Fibroblast of pulmonary artery (primary cell): ENCODE data around the gene BEND7.
A peak's percentile ranks its signal among the peaks of the same experiment; 100 is the strongest.
"Not testable (repeated sequence)": the region's sequence is repeated elsewhere in the genome, so short reads cannot be mapped to it uniquely, and the experiment has no call there.

Experiments
- DNase-seq: peaks from one replicate; pipeline ENCODE4 v3.0.0-alpha.2; 2010; ENCODE audit warnings: low read depth
- H3K4me3 ChIP-seq: replicated peaks from 2 replicates; pipeline ENCODE4 v1.5.1; 2011; ENCODE audit warnings: low read depth, mild to moderate bottlenecking, control low read depth, low read length, moderate library complexity
- CTCF ChIP-seq: IDR thresholded peaks from 2 replicates; pipeline ENCODE4 v1.5.1; 2011; ENCODE audit warnings: mild to moderate bottlenecking, control low read depth, low read length, inconsistent platforms; ENCODE audit errors: missing control alignments

The BEND7 gene

GRCh38 chr10:13448216-13448615 is 80.6 kb downstream of the BEND7 start:
- H3K4me3 ChIP-seq, result no peak overlapping the region
- DNase-seq, result peak; percentile 52
- TF ChIP-seq CTCF, result no peak

- DNase-seq, result no peak
- TF ChIP-seq CTCF, result no peak
Measured at GRCh38 chr10:13445656-13446400, 83.0 kb downstream of the BEND7 start.

GRCh38 chr10:13441476-13441875 is 87.3 kb downstream of the BEND7 start:
- H3K4me3 ChIP-seq, result no peak overlapping the region
- DNase-seq, result no peak
- TF ChIP-seq CTCF, result no peak

More at GRCh38 chr10:13445656-13446400, 83.0 kb downstream of the BEND7 start:
- H3K4me3 ChIP-seq, result no peak overlapping the region

- peak; percentile 34 for DNase-seq
Measured at GRCh38 chr10:13440185-13441061, 88.4 kb downstream of the BEND7 start.

GRCh38 chr10:13439313-13440184 is 89.3 kb downstream of the BEND7 start:
- peak overlapping the region; percentile 7 for H3K4me3 ChIP-seq
- no peak for DNase-seq
- no peak for TF ChIP-seq CTCF

More at GRCh38 chr10:13440185-13441061, 88.4 kb downstream of the BEND7 start:
- peak; percentile 79 for TF ChIP-seq CTCF
- peak overlapping the region; percentile 19 for H3K4me3 ChIP-seq

- no peak overlapping the region for H3K4me3 ChIP-seq
- no peak for DNase-seq
- TF ChIP-seq CTCF, result no peak
Measured at GRCh38 chr10:13437026-13437555, 91.7 kb downstream of the BEND7 start.

- DNase-seq, H3K4me3 ChIP-seq: not testable (repeated sequence)
Measured at GRCh38 chr10:13427943-13428342, 100.9 kb downstream of the BEND7 start.
